Measurements from ENCODE around the gene DLX3.
A peak's percentile ranks its signal among the peaks of the same experiment; 100 is the strongest.

Gene DLX3

GRCh38 chr17:50023520-50023919 lies 28.5 kb upstream of the DLX3 start:
- no peak for DNase-seq

- no peak for DNase-seq
Measured at GRCh38 chr17:50022463-50023130, 27.6 kb upstream of the DLX3 start.

- DNase-seq = no peak
Measured at GRCh38 chr17:50021681-50022370, 26.8 kb upstream of the DLX3 start.

GRCh38 chr17:50020841-50021599 lies 26.0 kb upstream of the DLX3 start:
- DNase-seq = no peak

GRCh38 chr17:50018909-50019308 lies 23.9 kb upstream of the DLX3 start:
- DNase-seq = no peak

GRCh38 chr17:50015146-50015545 lies 20.1 kb upstream of the DLX3 start:
- DNase-seq = no peak

GRCh38 chr17:50014471-50015088 lies 19.6 kb upstream of the DLX3 start:
- no peak for DNase-seq

- DNase-seq = no peak
Measured at GRCh38 chr17:50013079-50013478, 18.1 kb upstream of the DLX3 start.

GRCh38 chr17:50009282-50009681 lies 14.3 kb upstream of the DLX3 start:
- DNase-seq = no peak

GRCh38 chr17:50003911-50004310 lies 8.9 kb upstream of the DLX3 start:
- DNase-seq = no peak

- no peak for DNase-seq
Measured at GRCh38 chr17:49998836-49999511, 4.0 kb upstream of the DLX3 start.

- peak; percentile 81 for DNase-seq
Measured at GRCh38 chr17:49997773-49998703, 3.0 kb upstream of the DLX3 start.

GRCh38 chr17:49997301-49997650 lies 2.3 kb upstream of the DLX3 start:
- DNase-seq = no peak

- DNase-seq = peak; percentile 73
Measured at GRCh38 chr17:49996495-49997300, 1.7 kb upstream of the DLX3 start.

- DNase-seq = no peak
Measured at GRCh38 chr17:49996121-49996494, 1.1 kb upstream of the DLX3 start.

- DNase-seq = no peak
Measured at GRCh38 chr17:49994085-49995054, 654 bp downstream of the DLX3 start.

- DNase-seq = peak; percentile 21
Measured at GRCh38 chr17:49993423-49994060, 1.5 kb downstream of the DLX3 start.

GRCh38 chr17:49992933-49993422 lies 2.0 kb downstream of the DLX3 start:
- DNase-seq = no peak

Data from activated naive CD4-positive, alpha-beta T cell treated with Interleukin-2 at 50 U/mL for 16 hours (primary cell).